Testis (tissue), 3 donors: ENCODE results near the gene DOK3. TPM values are rescaled to one million over a fixed set of nuclear protein-coding genes. Genes with fewer than 3 reads are reported as not detected.

Experiments
- DNase-seq: peaks from one replicate; pipeline ENCODE4 v3.0.0-alpha.2; 2019
- H3K27ac ChIP-seq, 2 donors: fragments of 200-600 bp; sonication (generic); one replicate each; pipeline ENCODE4 v1.5.1; 2019
- H3K27me3 ChIP-seq: fragments of 200-600 bp; sonication (generic); one replicate; pipeline ENCODE4 v1.5.1; 2019
- H3K36me3 ChIP-seq: fragments of 200-600 bp; sonication (generic); one replicate; pipeline ENCODE4 v1.5.1; 2017; ENCODE audit warnings: low read depth; ENCODE audit errors: missing control alignments
- H3K4me1 ChIP-seq: fragments of 200-600 bp; sonication (generic); one replicate; pipeline ENCODE4 v1.5.1; 2019
- H3K4me3 ChIP-seq, 2 donors: fragments of 200-600 bp; sonication (generic); one replicate each; pipeline ENCODE4 v1.5.1; 2017 to 2019
- H3K9me3 ChIP-seq: fragments of 200-600 bp; sonication (generic); one replicate; pipeline ENCODE4 v1.5.1; 2017
- POLR2A ChIP-seq: fragments of 450-650 bp; IDR thresholded peaks from one replicate; pipeline ENCODE4 v1.6.1; 2017; ENCODE audit warnings: antibody characterized with exemption, mild to moderate bottlenecking, moderate library complexity
- WGBS, 2 donors: methylation state at CpG; one replicate each; pipeline ENCODE4 v1.1.5; 2018; 5-methylcytosine and 5-hydroxymethylcytosine counted together
- intact Hi-C: fragments of 100-400 bp; cut with DNase I; formaldehyde crosslinking; loops from one replicate; pipeline ENCODE4 v1.15.1; 2023; ENCODE audit warnings: low total_unique reads
- polyA plus RNA-seq: library from polyadenylated mRNA; stranded (reverse); fragments of 350-450 nt; fragmentation: Illumina TruSeq; extraction: RNeasy Lipid Tissue Mini Kit (QIAGEN cat#74804); gene quantifications from one replicate; pipeline ENCODE4 v1.2.3, GENCODE V29; 2014; ENCODE audit warnings: low read depth, low replicate concordance; ENCODE audit not compliant: insufficient read depth
- total RNA-seq, 2 donors: library from RNA; depleted of rRNA; stranded (reverse); fragments of >200 nt; gene quantifications; one replicate each; pipeline ENCODE4 v1.2.3, GENCODE V29; 2016
- TF ChIP-seq, protein P1 (sequence below), 3 experiments: fragments of 450-650 bp in 2 of 3; fragments of 200-600 bp in 1 of 3; sonication (generic) in 1 of 3; IDR thresholded peaks; one replicate each; pipeline ENCODE4 v1.5.1; 2016 to 2019; ENCODE audit warnings: antibody characterized with exemption in 3 of 3, mild to moderate bottlenecking in 2 of 3, moderate library complexity in 1 of 3

Gene DOK3
- total and polyA plus RNA-seq, 3 donors from 2014 or later = 10.4 to 18.7 (median 10.7) TPM

DNA sequence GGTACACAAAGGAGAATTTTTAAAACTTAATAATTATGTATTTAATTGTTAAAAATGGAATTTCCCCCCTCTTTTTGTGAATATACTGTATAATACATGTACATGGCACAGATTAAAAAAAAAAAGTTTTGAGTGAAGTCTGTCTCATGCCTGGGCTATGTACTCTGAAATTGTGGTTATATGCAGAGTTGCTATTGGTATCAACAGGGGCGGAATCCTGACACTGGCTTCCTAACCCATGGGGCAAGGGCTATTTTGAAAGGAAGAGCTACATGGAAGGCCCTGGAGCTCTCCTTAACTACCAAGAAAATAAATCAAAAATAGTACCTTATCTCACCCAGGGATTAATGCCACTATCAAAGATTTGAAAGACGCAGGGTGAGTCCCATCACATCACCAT lies 45.6 kb upstream of the DOK3 start:
- H3K27me3 ChIP-seq = no peaks in the 10 kb centered on the region
- H3K4me3 ChIP-seq = peak overlapping the region in 1 of 2 donors; percentile 59
- intact Hi-C loops = no loop called here
- no peaks in the 10 kb centered on the region for H3K9me3 ChIP-seq
- TF ChIP-seq, protein P1, sequence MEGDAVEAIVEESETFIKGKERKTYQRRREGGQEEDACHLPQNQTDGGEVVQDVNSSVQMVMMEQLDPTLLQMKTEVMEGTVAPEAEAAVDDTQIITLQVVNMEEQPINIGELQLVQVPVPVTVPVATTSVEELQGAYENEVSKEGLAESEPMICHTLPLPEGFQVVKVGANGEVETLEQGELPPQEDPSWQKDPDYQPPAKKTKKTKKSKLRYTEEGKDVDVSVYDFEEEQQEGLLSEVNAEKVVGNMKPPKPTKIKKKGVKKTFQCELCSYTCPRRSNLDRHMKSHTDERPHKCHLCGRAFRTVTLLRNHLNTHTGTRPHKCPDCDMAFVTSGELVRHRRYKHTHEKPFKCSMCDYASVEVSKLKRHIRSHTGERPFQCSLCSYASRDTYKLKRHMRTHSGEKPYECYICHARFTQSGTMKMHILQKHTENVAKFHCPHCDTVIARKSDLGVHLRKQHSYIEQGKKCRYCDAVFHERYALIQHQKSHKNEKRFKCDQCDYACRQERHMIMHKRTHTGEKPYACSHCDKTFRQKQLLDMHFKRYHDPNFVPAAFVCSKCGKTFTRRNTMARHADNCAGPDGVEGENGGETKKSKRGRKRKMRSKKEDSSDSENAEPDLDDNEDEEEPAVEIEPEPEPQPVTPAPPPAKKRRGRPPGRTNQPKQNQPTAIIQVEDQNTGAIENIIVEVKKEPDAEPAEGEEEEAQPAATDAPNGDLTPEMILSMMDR (IDR thresholded peaks at IDR 0.05) = no peak
- TF ChIP-seq POLR2A = no peak
- no peak overlapping the region for H3K27ac ChIP-seq
- H3K4me1 ChIP-seq = peaks cover 16% of the 10 kb centered on the region
- no peaks in the 10 kb centered on the region for H3K36me3 ChIP-seq
- WGBS, 2 donors = 70 to 76% methylated on average over 2 of the region's 2 CpGs
- no peak for DNase-seq

GRCh38 chr5:177554474-177555111 lies 45.0 kb upstream of the DOK3 start, which contains the start of gene FAM193B:
Gene FAM193B, minus strand, starts transcription at chr5:177554563. Its CDS starts 105 bp downstream, at chr5:177554458.
- Histone ChIP-seq H3K4me1 (peaks cover 16% of the 10 kb centered on the region), H3K27me3 (no peaks in the 10 kb centered on the region), H3K27ac (peak within 1 kb of the TSS; percentile 71 to 89), H3K4me3 (peak within 1 kb of the TSS; percentile 82 to 92), H3K36me3 (no peaks in the 10 kb centered on the region), H3K9me3 (no peaks in the 10 kb centered on the region)
- TF ChIP-seq, protein P1 (IDR thresholded peaks at IDR 0.05) = no peak
- TF ChIP-seq POLR2A = no peak
- 6 to 22% methylated on average over 18 to 49 of the region's 49 CpGs for WGBS, 2 donors
- DNase-seq = peak; percentile 95
- intact Hi-C loops = no loop called here

GRCh38 chr5:177553671-177554429 lies 44.2 kb upstream of the DOK3 start:
- Histone ChIP-seq H3K4me1 (peaks cover 16% of the 10 kb centered on the region), H3K4me3 (peak overlapping the region; percentile 82 to 92), H3K27ac (peak overlapping the region; percentile 71 to 89), H3K36me3 (no peaks in the 10 kb centered on the region), H3K27me3 (no peaks in the 10 kb centered on the region), H3K9me3 (no peaks in the 10 kb centered on the region)
- 1 to 2% methylated on average over 10 to 36 of the region's 72 CpGs for WGBS, 2 donors
- no peak for TF ChIP-seq POLR2A
- TF ChIP-seq, protein P1 (IDR thresholded peaks at IDR 0.05) = no peak
- intact Hi-C loops = no loop called here
- DNase-seq = no peak

DNA sequence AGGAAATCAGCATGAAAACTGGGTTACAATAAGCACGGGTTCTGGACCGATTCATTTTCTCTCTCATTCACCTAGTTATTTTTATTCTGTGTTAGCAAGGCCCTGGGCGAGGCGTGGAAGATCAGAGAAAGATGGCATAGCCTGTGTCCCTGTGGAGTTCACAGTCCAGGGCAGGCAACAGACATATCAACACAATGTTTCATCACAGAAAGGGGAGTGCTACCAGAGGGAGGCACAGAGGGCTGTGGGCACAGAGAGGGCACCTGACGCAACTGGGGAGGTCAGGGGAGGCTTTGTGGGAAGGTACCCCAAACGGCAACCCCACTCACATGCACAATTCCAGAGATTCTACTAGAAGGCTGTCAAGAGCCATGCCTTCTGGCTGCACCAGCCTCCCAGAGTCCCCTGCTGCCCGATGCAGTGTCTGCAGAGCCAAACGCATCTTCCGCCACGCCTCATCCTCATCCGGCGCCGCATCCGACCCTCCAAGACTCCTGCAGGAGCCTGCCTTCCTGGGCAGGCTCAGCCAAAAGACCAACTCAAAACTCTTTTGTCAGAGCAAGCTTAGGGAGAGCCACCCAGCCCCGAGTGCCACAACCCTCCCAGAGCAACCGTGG lies 43.3 kb upstream of the DOK3 start:
- H3K9me3 ChIP-seq = no peaks in the 10 kb centered on the region
- no peaks in the 10 kb centered on the region for H3K27me3 ChIP-seq
- WGBS, 2 donors = 19 to 23% methylated on average over 16 of the region's 16 CpGs
- H3K4me1 ChIP-seq = peaks cover 16% of the 10 kb centered on the region
- H3K27ac ChIP-seq = peak overlapping the region; percentile 71 to 89
- H3K36me3 ChIP-seq = no peaks in the 10 kb centered on the region
- intact Hi-C loops = no loop called here
- peak overlapping the region; percentile 82 to 92 for H3K4me3 ChIP-seq
- TF ChIP-seq, protein P1 (IDR thresholded peaks at IDR 0.05) = no peak
- TF ChIP-seq POLR2A = no peak
- peak; percentile 58 for DNase-seq
